RWPE2 (cell line): ENCODE data around the gene HS3ST2.
A peak's percentile ranks its signal among the peaks of the same experiment; 100 is the strongest.
"Not testable (repeated sequence)": the region's sequence is repeated elsewhere in the genome, so short reads cannot be mapped to it uniquely, and the experiment has no call there.

ENCODE experiments used
- ATAC-seq: fragments of 200-7000 bp; cut with Tn5 transposase; 3 replicates; pipeline ENCODE4 v1.9.1; 2021; ENCODE audit warnings: low read depth
- DNase-seq: peaks from one replicate; pipeline ENCODE4 v3.0.0-alpha.2; 2020; ENCODE audit warnings: low spot score
- H3K27ac ChIP-seq: fragments of 450-650 bp; 2 replicates; pipeline ENCODE4 v1.5.1; 2017; ENCODE audit warnings: mild to moderate bottlenecking; ENCODE audit not compliant: poor library complexity, severe bottlenecking
- H3K27me3 ChIP-seq: fragments of 250-450 bp; sonication (Bioruptor Pico); 2 replicates; pipeline ENCODE4 v1.5.1; 2021; ENCODE audit warnings: mild to moderate bottlenecking, moderate library complexity; ENCODE audit not compliant: insufficient read depth, poor library complexity, severe bottlenecking
- H3K36me3 ChIP-seq: fragments of 250-450 bp; sonication (Bioruptor Pico); 2 replicates; pipeline ENCODE4 v1.5.1; 2020; ENCODE audit warnings: low read depth, mild to moderate bottlenecking, moderate library complexity
- H3K4me1 ChIP-seq: fragments of 250-450 bp; sonication (Bioruptor Pico); 2 replicates; pipeline ENCODE4 v1.5.1; 2021; ENCODE audit warnings: mild to moderate bottlenecking, moderate library complexity; ENCODE audit not compliant: insufficient read depth, poor library complexity, severe bottlenecking
- H3K4me3 ChIP-seq: fragments of 250-450 bp; sonication (Bioruptor Pico); 2 replicates; pipeline ENCODE4 v1.5.1; 2021; ENCODE audit warnings: mild to moderate bottlenecking, moderate library complexity; ENCODE audit not compliant: severe bottlenecking
- H3K9me3 ChIP-seq: fragments of 250-450 bp; sonication (Bioruptor Pico); 2 replicates; pipeline ENCODE4 v1.5.1; 2021; ENCODE audit warnings: mild to moderate bottlenecking, moderate library complexity; ENCODE audit not compliant: severe bottlenecking
- CTCF ChIP-seq: fragments of 450-650 bp; IDR thresholded peaks from one replicate; pipeline ENCODE4 v1.5.1; 2017; ENCODE audit warnings: mild to moderate bottlenecking, moderate library complexity; ENCODE audit not compliant: poor library complexity, severe bottlenecking

HS3ST2 gene

GRCh38 chr16:22938647-22939046 is 124.7 kb downstream of the HS3ST2 start:
- Histone ChIP-seq H3K4me3 (no peak overlapping the region), H3K27ac (peak overlapping the region; percentile 8), H3K4me1 (peaks cover 3% of the 10 kb centered on the region), H3K9me3 (no peaks in the 10 kb centered on the region), H3K27me3 (no peaks in the 10 kb centered on the region), H3K36me3 (no peaks in the 10 kb centered on the region)
- peak; percentile 31; the same call in 1 of the 3 replicates for ATAC-seq
- no peak for TF ChIP-seq CTCF
- DNase-seq = no peak

- not testable (repeated sequence) for ATAC-seq, H3K36me3 ChIP-seq, H3K4me3 ChIP-seq, H3K27ac ChIP-seq, H3K9me3 ChIP-seq, H3K4me1 ChIP-seq, H3K27me3 ChIP-seq, DNase-seq
These were observed 125.9 kb downstream of the HS3ST2 start for GRCh38 chr16:22939744-22940363.

GRCh38 chr16:22941970-22942501 is 128.1 kb downstream of the HS3ST2 start:
- ATAC-seq (no peak), DNase-seq (no peak)
- no peak for TF ChIP-seq CTCF
- Histone ChIP-seq H3K27ac (no peak overlapping the region), H3K36me3 (no peaks in the 10 kb centered on the region), H3K4me3 (no peak overlapping the region), H3K9me3 (no peaks in the 10 kb centered on the region), H3K27me3 (no peaks in the 10 kb centered on the region), H3K4me1 (peaks cover 3% of the 10 kb centered on the region)

DNA sequence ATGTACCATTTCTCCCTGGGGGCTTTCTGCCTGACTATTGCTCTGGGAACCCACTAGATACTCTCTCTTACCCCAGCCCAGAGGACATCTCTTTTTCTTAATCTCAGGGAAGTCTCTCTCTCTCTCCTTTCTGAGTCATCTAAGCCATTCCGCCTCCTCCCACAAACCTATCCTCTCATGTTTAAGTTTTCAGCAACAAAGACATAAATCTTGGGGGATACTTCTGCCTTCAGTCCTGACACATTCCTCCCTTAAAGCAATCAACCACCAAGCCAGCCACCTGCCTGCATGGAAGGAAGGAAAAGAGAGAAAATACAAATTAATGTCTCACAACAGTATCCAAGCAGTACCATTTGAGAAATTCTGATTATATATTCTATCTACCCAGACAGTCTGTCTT is 128.8 kb downstream of the HS3ST2 start:
- Histone ChIP-seq H3K4me1 (peaks cover 3% of the 10 kb centered on the region), H3K9me3 (no peaks in the 10 kb centered on the region), H3K36me3 (no peaks in the 10 kb centered on the region), H3K27me3 (no peaks in the 10 kb centered on the region), H3K4me3 (no peak overlapping the region), H3K27ac (no peak overlapping the region)
- ATAC-seq = no peak
- no peak for DNase-seq
- TF ChIP-seq CTCF = no peak

GRCh38 chr16:22945361-22945760 is 131.4 kb downstream of the HS3ST2 start:
- no peak for TF ChIP-seq CTCF
- DNase-seq = no peak
- H3K4me1 ChIP-seq = no peaks in the 10 kb centered on the region
- no peaks in the 10 kb centered on the region for H3K36me3 ChIP-seq
- no peaks in the 10 kb centered on the region for H3K9me3 ChIP-seq
- H3K27ac ChIP-seq = no peak overlapping the region
- H3K4me3 ChIP-seq = no peak overlapping the region
- no peak for ATAC-seq
- H3K27me3 ChIP-seq = peaks cover 7% of the 10 kb centered on the region
